Endothelial cell of hepatic sinusoid (primary cell): ENCODE data around the gene LRRC3.
"Not testable (repeated sequence)": the region's sequence is repeated elsewhere in the genome, so short reads cannot be mapped to it uniquely, and the experiment has no call there.

ENCODE experiments used
- in situ Hi-C: cut with HindIII; loops from 2 replicates; pipeline ENCODE4 v1.10.0; 2017; ENCODE audit warnings: low sequenced_read_pairs

Gene LRRC3, protein sequence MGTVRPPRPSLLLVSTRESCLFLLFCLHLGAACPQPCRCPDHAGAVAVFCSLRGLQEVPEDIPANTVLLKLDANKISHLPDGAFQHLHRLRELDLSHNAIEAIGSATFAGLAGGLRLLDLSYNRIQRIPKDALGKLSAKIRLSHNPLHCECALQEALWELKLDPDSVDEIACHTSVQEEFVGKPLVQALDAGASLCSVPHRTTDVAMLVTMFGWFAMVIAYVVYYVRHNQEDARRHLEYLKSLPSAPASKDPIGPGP

DNA sequence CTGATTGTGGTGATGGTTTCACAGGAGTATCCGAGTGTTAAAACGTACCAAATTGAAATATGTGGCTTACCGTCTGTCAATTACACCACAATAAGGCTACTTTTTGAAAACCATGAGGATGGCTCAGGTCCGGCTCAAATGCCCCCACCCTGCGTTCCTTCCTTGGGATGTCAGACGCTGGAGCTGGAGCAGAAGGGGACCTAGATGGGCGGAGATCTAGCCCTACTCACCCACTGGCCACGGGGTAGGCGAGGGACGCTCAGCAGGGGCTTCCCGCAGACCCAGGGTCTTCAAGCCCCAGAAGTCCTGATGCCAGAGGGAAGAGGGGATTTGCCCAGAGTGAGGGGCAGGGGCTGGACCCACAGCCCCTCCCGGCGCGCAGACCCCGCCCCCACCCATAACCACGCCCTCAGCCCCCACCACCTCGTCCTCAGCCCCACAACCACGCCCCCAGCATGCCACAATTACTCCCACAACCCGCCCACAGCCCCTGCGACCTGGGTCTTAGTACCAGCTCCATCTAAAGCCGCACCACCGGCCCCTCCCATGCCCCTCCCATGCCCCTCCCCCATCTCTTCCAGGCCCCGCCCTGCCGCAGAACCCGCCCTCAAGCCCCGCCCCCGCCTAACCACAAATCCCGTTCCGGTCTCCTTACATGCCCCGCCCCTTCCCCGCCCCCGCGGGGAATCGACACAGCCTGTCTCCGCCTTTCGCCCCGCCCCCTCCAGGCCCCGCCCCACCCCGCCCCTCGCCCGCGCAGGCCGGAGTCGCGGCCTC lies at the start of gene LRRC3:
Gene LRRC3, plus strand, starts transcription at position 764 of the 777 bp plus-strand sequence. CDS start 1,135 bp downstream, outside the sequence.
- in situ Hi-C loops: no loop called here

DNA sequence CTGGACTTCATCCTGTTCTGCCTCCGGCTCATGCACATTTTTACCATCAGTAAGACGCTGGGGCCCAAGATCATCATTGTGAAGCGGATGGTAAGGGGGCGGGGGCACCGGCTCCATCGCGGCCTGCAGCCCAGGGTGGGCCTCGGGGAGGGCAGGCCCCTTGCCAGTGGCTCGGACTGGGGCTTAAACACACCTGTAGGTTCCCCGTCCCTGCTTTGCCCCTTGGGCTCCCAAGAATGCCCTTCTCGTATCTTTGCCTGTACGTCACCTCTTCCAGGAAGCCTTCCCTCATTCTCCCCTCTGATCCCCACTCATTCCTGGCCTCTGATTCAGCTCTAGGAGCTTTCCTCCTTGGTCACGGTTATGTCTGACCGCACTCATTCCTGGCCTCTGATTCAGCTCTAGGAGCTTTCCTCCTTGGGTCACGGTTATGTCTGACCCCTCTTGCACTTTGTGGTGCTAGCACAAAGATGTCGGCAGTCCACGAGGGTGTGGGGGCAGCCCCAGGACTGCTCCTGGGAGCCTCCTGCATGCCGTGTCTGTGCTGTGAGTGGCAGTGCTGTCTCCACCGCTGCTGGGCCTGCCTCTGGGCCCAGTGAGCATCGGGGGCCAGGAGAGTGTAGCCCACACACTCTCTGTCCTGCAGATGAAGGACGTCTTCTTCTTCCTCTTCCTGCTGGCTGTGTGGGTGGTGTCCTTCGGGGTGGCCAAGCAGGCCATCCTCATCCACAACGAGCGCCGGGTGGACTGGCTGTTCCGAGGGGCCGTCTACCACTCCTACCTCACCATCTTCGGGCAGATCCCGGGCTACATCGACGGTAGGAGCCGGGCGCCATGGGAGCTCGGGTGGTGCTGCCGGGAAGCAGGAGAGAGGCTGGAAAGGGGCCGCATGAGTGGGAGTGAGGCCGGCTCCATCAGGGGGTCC lies 49.1 kb upstream of the LRRC3 start:
- in situ Hi-C loops: no loop called here

DNA sequence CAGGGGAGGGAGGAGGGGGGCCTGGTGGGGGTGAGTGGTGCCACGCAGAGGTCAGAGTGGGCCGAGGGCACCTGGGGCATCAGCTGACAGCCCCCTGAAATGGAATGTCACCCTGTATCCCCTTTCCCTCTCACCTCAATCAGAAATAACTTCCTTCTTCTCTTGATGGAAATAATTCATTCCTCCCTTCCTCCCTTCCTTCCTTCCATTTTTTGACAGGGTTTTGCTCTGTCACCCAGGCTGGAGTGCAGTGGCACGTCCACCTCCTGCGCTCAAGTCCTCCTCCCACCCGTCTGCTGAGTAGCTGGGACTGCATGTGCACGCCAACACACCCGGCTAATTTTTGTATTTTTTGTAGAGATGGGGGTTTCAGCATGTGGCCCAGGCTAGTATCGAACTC lies 48.4 kb upstream of the LRRC3 start:
- in situ Hi-C loops: no loop called here

- in situ Hi-C loops: no loop called here
Measured at GRCh38 chr21:44407493-44407892, 47.8 kb upstream of the LRRC3 start.

- in situ Hi-C loops: no loop called here
Measured at GRCh38 chr21:44408226-44408625, 47.1 kb upstream of the LRRC3 start.

GRCh38 chr21:44413566-44414290 lies 41.6 kb upstream of the LRRC3 start:
- in situ Hi-C loops: no loop called here

DNA sequence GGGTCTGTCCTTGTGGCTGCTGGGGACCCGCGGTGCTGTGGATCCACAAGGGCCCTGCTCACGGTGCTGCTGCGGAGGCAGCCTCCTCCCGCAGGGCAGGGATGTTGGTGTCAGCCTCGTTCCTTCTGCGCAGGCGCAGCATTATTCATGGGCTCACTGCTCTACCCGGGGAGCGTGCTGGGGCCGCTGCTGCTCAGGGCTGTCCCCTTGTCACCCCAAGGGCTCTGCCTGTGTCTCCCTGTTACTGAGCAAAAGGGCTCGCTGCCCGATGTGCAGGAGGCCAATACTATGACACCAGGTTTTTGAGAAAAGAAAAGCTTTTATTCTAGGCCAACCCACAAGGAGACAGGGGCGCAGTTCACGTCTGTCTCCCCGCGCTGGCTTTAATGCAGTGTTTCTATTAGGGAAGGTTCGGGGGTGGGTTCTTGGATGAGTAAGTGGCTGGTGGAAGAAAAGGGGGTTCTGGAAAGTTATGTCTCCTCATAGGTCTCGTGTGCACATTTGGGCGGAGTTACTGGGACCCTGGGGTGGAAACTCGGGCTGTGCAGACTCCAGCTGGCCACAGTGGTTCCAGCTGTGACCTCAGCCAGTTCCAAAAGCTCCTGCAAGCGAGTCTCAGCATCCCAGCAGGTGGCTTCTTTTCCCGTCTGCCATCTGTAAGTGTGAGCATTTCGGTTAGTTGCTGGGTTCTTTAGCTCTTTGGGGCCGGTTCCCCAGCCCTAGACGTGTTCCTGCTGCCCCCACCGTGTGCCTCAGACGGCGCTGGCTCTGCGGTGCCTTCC lies 40.8 kb upstream of the LRRC3 start:
- in situ Hi-C loops: no loop called here

DNA sequence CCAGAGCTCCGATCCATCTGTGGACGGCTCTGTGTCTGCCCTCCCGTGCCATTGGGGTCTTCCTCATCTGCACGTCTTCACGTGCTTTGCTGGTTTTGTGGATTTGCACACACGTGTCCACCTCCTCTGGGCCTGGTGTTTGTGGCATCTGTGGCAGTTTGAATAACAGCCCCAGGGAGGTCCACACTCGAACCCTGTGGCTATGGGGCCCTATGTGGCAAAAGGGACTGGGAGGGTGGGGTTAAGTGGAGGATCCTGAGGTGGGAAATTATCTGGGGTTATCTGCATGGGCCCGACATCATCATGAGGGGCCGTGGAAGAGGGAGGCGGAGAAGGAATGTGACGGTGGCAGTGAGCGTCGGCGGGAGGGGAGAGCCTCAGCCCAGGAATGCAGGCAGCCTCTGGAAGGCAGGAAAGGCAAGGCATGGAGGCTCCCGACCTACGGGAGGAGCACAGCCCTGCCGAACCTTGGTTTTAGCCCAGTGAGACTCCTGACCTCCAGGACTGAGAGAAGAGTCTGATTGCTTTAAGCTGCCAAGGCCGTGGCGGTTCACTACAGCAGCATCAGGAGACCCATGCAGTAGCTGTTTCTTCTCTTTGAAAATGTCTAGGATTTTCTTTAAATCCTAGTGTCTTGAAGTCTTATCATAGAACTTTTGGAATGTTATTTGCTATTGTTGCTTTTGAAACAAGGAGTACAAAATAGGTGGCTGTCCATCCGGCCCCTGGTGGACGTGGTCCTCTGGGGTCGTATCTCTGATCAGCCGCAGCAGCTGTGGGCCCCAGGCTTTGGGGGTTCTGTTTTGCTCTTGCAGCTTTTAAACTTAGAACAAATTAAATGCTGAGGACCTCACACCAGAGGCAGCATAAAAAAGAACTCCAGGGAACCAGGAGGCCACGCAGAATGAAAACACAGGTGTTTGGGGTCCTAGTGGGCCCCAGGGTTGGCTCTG lies 40.0 kb upstream of the LRRC3 start:
- in situ Hi-C loops: no loop called here

- in situ Hi-C loops: no loop called here
Measured at GRCh38 chr21:44416193-44416592, 39.1 kb upstream of the LRRC3 start.

DNA sequence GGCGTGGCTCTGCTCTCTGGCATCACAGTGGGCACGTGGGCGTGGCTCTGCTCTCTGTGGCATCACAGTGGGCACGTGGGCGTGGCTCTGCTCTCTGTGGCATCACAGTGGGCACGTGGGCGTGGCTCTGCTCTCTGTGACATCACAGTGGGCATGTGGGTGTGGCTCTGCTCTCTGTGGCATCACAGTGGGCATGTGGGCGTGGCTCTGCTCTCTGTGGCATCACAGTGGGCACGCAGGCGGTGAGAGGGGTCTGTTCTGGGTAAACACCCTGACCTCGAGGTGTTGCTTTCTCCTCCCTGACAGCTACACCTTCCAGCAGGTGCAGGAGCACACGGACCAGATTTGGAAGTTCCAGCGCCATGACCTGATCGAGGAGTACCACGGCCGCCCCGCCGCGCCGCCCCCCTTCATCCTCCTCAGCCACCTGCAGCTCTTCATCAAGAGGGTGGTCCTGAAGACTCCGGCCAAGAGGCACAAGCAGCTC lies 37.6 kb upstream of the LRRC3 start:
- in situ Hi-C loops: not testable (repeated sequence)

- in situ Hi-C loops: no loop called here
Measured at GRCh38 chr21:44418108-44418875, 37.0 kb upstream of the LRRC3 start.

DNA sequence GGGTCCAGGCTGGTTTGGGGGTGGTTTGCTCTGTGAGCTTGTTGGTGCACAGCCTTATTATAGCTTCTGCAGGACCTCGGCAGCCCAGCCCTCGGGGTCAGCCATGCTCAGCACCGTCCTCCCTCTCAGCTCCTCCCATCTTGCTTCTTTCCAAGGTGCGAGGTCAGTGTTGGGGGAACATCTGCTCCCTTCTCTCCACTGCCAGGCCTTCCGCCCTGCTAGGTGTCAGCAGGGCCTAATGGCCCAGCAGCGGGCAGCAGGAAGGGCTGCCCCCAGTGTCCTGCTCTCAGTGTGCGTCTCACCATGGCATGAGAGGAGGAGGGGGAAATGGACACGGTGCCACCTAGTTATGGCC lies 36.5 kb upstream of the LRRC3 start:
- in situ Hi-C loops: no loop called here

GRCh38 chr21:44419679-44420078 lies 35.6 kb upstream of the LRRC3 start:
- in situ Hi-C loops: no loop called here

DNA sequence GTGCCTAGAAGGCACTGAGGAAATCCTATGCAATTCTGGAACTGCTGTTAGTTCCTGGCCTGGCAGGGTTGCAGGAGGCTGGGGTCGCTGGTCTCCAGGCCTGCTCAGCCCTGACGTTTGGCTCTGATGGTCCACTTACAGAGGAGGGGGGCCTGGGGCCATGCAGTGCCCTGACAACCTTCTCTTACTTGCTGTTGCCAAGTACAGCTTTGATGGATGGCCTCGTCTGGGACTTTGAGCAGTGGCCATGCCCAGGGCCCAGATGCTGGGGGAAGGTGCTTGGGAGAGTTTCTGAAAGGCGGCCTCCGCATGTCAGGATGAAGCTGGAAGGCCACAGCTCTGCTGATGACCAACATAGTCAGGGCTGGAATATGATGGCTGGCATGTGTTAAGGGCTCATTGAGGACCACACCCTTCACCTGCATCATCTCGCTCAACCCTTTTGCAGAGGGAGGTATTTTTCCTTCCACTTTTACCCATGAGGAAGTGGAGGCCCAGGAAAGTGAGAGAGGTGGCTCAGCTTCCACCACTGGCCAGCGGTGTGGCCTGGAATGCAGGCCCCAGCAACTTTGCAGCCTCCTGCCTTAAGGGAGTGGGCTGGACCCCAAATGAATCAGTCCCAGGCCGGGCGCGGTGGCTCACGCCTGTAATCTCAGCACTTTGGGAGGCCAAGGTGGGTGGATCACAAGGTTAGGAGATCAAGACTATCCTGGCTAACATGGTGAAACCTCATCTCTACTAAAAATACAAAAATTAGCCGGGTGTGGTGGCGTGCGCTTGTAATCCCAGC lies 34.7 kb upstream of the LRRC3 start:
- in situ Hi-C loops: no loop called here

DNA sequence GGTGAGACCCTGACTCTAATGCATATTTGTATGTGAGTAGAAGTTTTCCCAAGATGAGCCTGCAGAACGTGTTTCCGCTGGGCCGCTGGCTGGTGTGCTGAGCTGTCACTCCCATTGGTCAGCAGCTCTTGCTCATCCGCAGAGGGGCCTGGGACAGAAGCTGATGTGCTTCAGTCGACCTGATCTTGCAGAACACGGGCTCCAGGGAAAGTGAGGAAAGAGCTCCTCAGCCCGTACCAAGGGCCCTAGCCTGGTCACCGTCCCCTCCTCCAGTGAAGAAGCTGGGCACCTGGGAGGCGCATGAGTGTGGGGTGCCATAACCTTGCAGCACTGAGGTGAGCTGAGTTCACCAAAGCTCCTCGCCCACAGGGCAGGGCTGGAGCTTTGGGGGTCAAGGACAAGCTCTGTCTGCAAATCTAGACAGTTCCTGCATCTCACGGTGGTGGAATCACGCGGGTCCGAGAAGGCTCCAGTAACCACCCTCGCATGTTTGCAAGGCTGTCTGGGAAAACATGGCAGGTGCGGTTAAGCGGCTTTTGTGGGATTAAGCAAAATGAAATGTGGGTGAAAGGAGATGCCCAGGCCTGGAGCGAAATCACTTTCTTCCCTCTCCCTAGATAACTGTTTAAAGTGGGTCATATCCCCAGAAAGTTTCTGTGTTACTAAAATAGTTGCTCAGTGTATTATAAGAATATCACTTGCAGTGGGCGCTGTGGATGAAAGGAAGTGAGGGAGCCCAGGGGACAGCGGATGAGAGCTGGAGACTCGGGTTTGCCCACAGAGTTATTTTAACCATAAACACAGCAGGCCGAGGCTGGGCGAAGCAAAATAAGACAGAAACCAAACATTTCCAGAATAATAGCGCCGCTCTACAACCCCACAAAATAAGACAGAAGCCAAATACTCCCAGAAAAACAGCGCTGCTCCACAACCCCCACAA lies 33.1 kb upstream of the LRRC3 start:
- in situ Hi-C loops: no loop called here

- in situ Hi-C loops: no loop called here
Measured at GRCh38 chr21:44423312-44423821, 31.9 kb upstream of the LRRC3 start.
